Measurements from ENCODE around the gene TENT4A. TPM values are rescaled to one million over a fixed set of nuclear protein-coding genes. Genes with fewer than 3 reads are reported as not detected.

TENT4A gene
- total and polyA plus RNA-seq, 2 donors, result 8.4 to 18.7 TPM

DNA sequence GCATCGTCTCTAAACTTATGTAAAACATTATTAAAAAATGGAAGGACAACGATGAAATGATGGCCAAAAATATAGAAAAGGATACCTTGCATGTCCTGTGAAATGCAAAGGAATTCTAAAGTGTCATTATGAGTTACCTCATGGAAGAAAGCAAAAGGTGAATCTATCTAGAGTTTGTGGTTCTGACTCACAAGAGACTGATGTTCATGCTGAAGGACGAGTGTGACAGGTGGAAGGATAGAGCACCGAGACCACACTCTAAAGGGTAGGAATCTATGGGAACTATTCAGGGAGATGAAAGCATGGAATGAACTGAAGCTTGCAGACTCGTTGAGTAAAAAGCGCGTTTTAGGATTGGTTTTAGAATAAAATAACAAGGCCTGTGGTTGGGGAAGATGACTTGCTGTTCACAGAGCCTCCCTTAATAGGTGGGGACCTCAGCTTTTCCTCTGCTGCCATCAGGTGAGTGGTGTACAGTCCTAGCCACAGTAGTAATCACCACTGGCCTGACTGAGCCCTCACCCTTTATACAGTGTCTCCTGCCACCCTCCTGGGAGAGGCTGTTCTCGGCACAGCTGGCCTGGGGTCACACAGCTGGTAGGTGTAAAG is 11.2 kb downstream of the TENT4A start:
- no peaks in the 10 kb centered on the region for H3K9me3 ChIP-seq (ENCODE audit: control insufficient read depth in 2 of 2, insufficient read depth in 1 of 2, low read length in 1 of 2)
- peaks cover 47 to 94% of the 10 kb centered on the region in 2 donors for H3K4me1 ChIP-seq (ENCODE audit: control insufficient read depth in 2 of 2, insufficient read depth in 2 of 2, low read length in 2 of 2)
- 91% methylated on average over 8 of the region's 8 CpGs for WGBS
- no peak overlapping the region for H3K4me3 ChIP-seq (ENCODE audit: low read length in 2 of 2)
- peak overlapping the region in 1 of 2 donors; percentile 65 for H3K27ac ChIP-seq (ENCODE audit: low read depth in 1 of 2, low read length in 1 of 2)
- peaks cover 11 to 16% of the 10 kb centered on the region in 2 donors for H3K36me3 ChIP-seq (ENCODE audit: control insufficient read depth in 2 of 2, insufficient read depth in 2 of 2, low read length in 1 of 2)
- no peaks in the 10 kb centered on the region for H3K27me3 ChIP-seq (ENCODE audit: control insufficient read depth in 2 of 2, insufficient read depth in 1 of 2, low read length in 1 of 2)
- no peak for DNase-seq (ENCODE audit: low read depth in 6 of 9, low spot score in 9 of 9)

DNA sequence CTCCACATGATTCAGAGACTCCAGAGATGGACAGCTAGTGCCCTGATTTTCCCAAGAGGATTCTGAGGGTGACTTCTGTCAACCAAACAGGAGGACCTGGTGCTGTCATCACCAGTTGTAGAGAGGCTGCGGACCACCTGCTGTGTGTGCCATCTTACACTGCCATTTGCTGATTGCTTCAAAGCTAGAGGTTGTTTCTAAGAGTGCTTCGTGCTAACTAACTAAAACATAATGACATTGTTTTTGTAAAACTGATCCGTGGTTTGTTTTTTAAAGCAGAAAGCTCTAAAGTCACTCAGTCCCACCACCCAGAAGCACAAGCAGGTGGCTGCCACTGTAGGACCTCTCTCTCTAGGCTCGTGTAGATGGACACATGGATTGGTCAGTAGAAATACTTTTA is 12.2 kb downstream of the TENT4A start:
- 68% methylated on average over 4 of the region's 4 CpGs for WGBS
- no peaks in the 10 kb centered on the region for H3K27me3 ChIP-seq (ENCODE audit: control insufficient read depth in 2 of 2, insufficient read depth in 1 of 2, low read length in 1 of 2)
- H3K4me3 ChIP-seq (ENCODE audit: low read length in 2 of 2), result no peak overlapping the region
- H3K27ac ChIP-seq (ENCODE audit: low read depth in 1 of 2, low read length in 1 of 2), result peak overlapping the region in 1 of 2 donors; percentile 68
- no peaks in the 10 kb centered on the region for H3K9me3 ChIP-seq (ENCODE audit: control insufficient read depth in 2 of 2, insufficient read depth in 1 of 2, low read length in 1 of 2)
- H3K36me3 ChIP-seq (ENCODE audit: control insufficient read depth in 2 of 2, insufficient read depth in 2 of 2, low read length in 1 of 2), result peaks cover 11 to 16% of the 10 kb centered on the region in 2 donors
- DNase-seq (ENCODE audit: low read depth in 6 of 9, low spot score in 9 of 9), result peak in 1 of 9 donors; percentile 54
- H3K4me1 ChIP-seq (ENCODE audit: control insufficient read depth in 2 of 2, insufficient read depth in 2 of 2, low read length in 2 of 2), result peaks cover 48 to 94% of the 10 kb centered on the region in 2 donors

DNA sequence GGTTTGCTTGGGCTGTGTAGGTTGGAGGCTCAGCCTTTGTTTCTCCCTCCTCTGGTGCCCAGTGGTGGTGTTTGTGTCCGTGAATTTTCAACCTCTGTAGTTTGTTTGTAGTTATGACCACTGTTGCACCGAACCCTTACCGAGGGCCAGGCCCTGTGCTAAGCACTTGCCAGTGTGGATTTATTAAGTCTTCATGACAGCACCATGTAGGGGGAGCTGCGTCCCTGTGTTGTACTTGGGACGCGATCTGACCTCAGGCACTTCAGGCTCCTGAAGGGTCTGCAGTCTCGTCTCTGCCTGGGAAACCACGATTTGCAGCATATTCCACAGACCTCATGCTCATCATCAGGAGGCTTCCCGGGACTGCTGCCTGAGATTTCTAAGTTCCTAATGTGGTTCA is 12.8 kb downstream of the TENT4A start:
- Histone ChIP-seq H3K4me3 (ENCODE audit: low read length in 2 of 2) (no peak overlapping the region), H3K27ac (ENCODE audit: low read depth in 1 of 2, low read length in 1 of 2) (peak overlapping the region in 1 of 2 donors; percentile 68), H3K27me3 (ENCODE audit: control insufficient read depth in 2 of 2, insufficient read depth in 1 of 2, low read length in 1 of 2) (no peaks in the 10 kb centered on the region), H3K9me3 (ENCODE audit: control insufficient read depth in 2 of 2, insufficient read depth in 1 of 2, low read length in 1 of 2) (no peaks in the 10 kb centered on the region), H3K36me3 (ENCODE audit: control insufficient read depth in 2 of 2, insufficient read depth in 2 of 2, low read length in 1 of 2) (peaks cover 11 to 16% of the 10 kb centered on the region in 2 donors), H3K4me1 (ENCODE audit: control insufficient read depth in 2 of 2, insufficient read depth in 2 of 2, low read length in 2 of 2) (peaks cover 46 to 90% of the 10 kb centered on the region in 2 donors)
- no peak for DNase-seq (ENCODE audit: low read depth in 6 of 9, low spot score in 9 of 9)
- 95% methylated on average over 9 of the region's 9 CpGs for WGBS

DNA sequence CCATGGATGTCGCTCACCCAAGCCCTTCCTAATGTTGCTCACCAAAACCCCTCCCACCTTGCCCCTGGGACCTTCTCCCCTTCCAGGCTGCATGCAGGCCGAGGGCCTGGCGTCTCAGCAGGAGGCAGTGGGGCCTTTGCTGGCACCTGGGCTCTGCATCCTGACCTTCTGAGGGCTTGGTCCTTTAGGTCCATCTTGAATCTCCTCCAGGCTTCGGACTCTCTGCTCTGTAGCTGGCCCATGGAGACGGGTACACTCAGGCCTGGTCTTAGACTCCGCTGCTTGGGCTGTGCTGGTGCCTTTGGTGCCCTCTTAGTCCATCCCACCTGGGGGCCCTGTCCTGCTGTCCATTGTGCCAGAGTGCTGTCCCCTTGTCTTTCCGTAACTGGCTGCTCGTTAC is 14.0 kb downstream of the TENT4A start:
- Histone ChIP-seq H3K36me3 (ENCODE audit: control insufficient read depth in 2 of 2, insufficient read depth in 2 of 2, low read length in 1 of 2) (peaks cover 11 to 16% of the 10 kb centered on the region in 2 donors), H3K9me3 (ENCODE audit: control insufficient read depth in 2 of 2, insufficient read depth in 1 of 2, low read length in 1 of 2) (no peaks in the 10 kb centered on the region), H3K27ac (ENCODE audit: low read depth in 1 of 2, low read length in 1 of 2) (peak overlapping the region in 1 of 2 donors; percentile 33), H3K27me3 (ENCODE audit: control insufficient read depth in 2 of 2, insufficient read depth in 1 of 2, low read length in 1 of 2) (no peaks in the 10 kb centered on the region), H3K4me1 (ENCODE audit: control insufficient read depth in 2 of 2, insufficient read depth in 2 of 2, low read length in 2 of 2) (peaks cover 43 to 88% of the 10 kb centered on the region in 2 donors), H3K4me3 (ENCODE audit: low read length in 2 of 2) (no peak overlapping the region)
- no peak for DNase-seq (ENCODE audit: low read depth in 6 of 9, low spot score in 9 of 9)
- WGBS, result 98% methylated on average over 8 of the region's 8 CpGs

DNA sequence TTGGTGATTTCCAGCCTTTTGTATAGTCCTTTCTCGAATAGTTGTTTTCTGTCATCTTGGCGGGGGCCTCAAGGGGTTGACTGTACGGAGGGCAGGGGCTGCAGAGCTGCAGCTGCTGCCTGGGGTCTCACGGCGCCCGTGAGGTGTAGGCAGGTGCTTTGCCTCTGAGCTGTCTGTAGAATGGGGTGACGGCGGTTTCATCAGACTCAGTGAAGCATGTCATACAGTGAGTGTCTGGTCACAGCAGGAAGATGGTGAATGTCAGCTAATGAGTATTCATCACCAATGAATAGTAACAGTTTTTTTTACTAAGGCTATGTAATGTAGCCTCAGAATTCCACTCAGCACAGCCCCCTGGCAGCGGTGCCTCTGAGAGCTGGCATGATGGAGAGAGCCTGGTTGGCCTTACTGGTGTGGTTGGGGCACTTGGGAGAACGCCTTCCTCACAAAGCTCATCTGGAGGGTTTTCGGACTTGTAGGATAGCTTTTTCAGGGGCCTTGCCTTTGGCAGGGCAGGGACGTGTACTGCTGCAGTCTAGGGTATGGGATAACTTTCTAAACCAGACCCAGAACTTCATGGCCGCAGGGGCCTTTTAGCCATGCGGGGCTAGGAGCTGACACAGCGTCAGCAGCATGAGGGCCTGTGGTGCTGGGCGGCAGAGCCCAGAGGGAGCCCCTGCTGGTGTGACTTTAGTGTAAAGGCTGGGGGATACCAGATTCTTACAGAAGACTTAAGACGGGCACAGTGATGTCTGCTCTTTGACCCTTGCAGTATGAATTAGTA is 15.0 kb downstream of the TENT4A start:
- H3K9me3 ChIP-seq (ENCODE audit: control insufficient read depth in 2 of 2, insufficient read depth in 1 of 2, low read length in 1 of 2), result no peaks in the 10 kb centered on the region
- 91% methylated on average over 17 of the region's 17 CpGs for WGBS
- no peaks in the 10 kb centered on the region for H3K27me3 ChIP-seq (ENCODE audit: control insufficient read depth in 2 of 2, insufficient read depth in 1 of 2, low read length in 1 of 2)
- peak overlapping the region; percentile 25 to 30 for H3K27ac ChIP-seq (ENCODE audit: low read depth in 1 of 2, low read length in 1 of 2)
- no peak overlapping the region for H3K4me3 ChIP-seq (ENCODE audit: low read length in 2 of 2)
- peaks cover 41 to 86% of the 10 kb centered on the region in 2 donors for H3K4me1 ChIP-seq (ENCODE audit: control insufficient read depth in 2 of 2, insufficient read depth in 2 of 2, low read length in 2 of 2)
- peaks cover 16 to 18% of the 10 kb centered on the region in 2 donors for H3K36me3 ChIP-seq (ENCODE audit: control insufficient read depth in 2 of 2, insufficient read depth in 2 of 2, low read length in 1 of 2)
- DNase-seq (ENCODE audit: low read depth in 6 of 9, low spot score in 9 of 9), result no peak

DNA sequence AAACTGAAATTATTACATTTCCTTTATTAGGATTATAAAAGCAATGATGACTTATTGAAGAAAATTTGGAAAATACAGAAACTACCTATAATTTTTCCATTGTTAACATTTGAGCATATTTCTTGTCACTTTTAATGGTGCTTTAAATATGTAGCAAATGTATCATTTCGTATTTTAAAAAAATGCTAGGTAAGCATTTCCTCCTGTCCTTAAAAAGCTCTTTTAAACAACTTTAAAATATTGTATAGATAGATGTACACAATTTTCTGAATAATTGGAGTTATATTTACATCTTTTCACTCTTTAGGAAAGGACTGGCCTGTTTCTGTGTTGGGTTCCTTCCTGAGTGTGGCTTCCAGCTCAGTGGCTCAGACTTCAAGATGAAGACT is 15.6 kb downstream of the TENT4A start:
- H3K4me1 ChIP-seq (ENCODE audit: control insufficient read depth in 2 of 2, insufficient read depth in 2 of 2, low read length in 2 of 2), result peaks cover 37 to 81% of the 10 kb centered on the region in 2 donors
- no peak for DNase-seq (ENCODE audit: low read depth in 6 of 9, low spot score in 9 of 9)
- H3K27ac ChIP-seq (ENCODE audit: low read depth in 1 of 2, low read length in 1 of 2), result peak overlapping the region in 1 of 2 donors; percentile 84
- H3K4me3 ChIP-seq (ENCODE audit: low read length in 2 of 2), result no peak overlapping the region
- H3K27me3 ChIP-seq (ENCODE audit: control insufficient read depth in 2 of 2, insufficient read depth in 1 of 2, low read length in 1 of 2), result no peaks in the 10 kb centered on the region
- H3K9me3 ChIP-seq (ENCODE audit: control insufficient read depth in 2 of 2, insufficient read depth in 1 of 2, low read length in 1 of 2), result no peaks in the 10 kb centered on the region
- peaks cover 16 to 18% of the 10 kb centered on the region in 2 donors for H3K36me3 ChIP-seq (ENCODE audit: control insufficient read depth in 2 of 2, insufficient read depth in 2 of 2, low read length in 1 of 2)
- 96% methylated on average over 1 of the region's 1 CpG for WGBS

DNA sequence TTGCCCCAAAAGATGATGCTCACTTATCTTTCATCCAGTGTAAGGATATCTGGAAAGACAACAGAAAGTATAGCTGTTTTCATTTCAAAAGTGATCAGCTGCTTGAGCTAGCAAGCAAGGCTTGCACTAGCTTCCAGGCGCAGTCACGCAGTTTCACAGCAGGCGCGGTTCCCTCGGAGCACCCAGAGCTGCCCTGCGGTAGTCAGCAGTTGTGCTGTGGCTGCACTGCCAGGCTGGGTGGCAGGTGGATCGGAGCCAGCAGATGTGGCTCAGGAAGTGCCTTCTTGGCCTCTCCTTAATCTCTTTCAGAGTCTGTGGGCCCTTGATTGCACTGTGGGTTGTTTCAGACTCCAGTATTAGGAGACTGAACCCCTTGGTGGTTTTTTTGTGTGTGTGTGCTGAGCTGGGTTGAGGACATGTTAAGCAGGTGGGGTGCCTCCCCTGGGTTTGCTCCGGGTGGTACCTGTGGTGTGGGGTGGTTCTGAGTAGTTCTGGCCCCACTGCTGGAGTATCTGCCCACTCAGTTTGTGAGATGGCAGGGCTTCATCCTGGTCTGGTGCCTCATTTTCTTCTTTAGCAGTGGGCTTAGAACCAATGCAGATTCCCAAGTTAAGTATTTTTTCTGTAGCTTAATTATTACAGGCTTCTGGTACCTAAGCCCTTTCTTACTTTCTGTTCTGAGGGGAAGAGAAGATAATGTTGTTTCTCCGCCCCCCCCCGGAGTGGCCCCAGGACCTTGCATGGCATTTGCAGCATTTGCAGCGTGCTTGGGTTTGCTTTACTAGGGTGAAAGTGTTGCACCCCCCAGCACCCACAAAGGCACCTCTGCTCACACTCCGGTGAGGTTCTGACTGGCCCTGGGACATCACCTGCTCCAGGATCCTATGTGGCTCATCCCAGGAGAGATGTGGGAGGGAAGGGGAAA is 16.4 kb downstream of the TENT4A start:
- Histone ChIP-seq H3K4me3 (ENCODE audit: low read length in 2 of 2) (no peak overlapping the region), H3K9me3 (ENCODE audit: control insufficient read depth in 2 of 2, insufficient read depth in 1 of 2, low read length in 1 of 2) (no peaks in the 10 kb centered on the region), H3K27me3 (ENCODE audit: control insufficient read depth in 2 of 2, insufficient read depth in 1 of 2, low read length in 1 of 2) (no peaks in the 10 kb centered on the region), H3K27ac (ENCODE audit: low read depth in 1 of 2, low read length in 1 of 2) (peak overlapping the region; percentile 78 to 84), H3K36me3 (ENCODE audit: control insufficient read depth in 2 of 2, insufficient read depth in 2 of 2, low read length in 1 of 2) (peaks cover 15 to 19% of the 10 kb centered on the region in 2 donors), H3K4me1 (ENCODE audit: control insufficient read depth in 2 of 2, insufficient read depth in 2 of 2, low read length in 2 of 2) (peaks cover 35 to 73% of the 10 kb centered on the region in 2 donors)
- WGBS, result 32% methylated on average over 12 of the region's 12 CpGs
- peak in 5 of 9 donors; percentile 65 to 87 (median 70) for DNase-seq (ENCODE audit: low read depth in 6 of 9, low spot score in 9 of 9)

DNA sequence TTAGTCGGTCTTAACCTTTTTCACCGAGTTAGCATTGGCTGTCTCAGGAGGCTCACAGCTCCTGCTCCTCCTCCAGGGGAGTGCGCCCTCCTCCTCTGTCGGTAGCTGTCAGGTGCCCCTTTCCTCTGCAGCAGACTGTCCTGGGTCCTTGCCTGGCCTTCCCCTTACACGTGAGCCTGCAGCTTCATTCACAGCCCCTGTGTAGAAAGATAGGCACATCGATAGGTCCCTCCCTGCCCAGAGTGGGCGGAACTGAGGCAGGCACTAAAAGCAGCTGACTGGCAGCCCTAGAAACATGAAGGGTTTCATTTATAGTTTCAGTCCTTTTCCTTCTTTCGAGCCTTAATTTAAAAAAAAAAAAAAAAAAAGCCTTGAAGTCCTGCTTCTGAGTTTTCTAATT is 17.2 kb downstream of the TENT4A start:
- DNase-seq (ENCODE audit: low read depth in 6 of 9, low spot score in 9 of 9), result peak in 1 of 9 donors; percentile 48
- Histone ChIP-seq H3K27me3 (ENCODE audit: control insufficient read depth in 2 of 2, insufficient read depth in 1 of 2, low read length in 1 of 2) (no peaks in the 10 kb centered on the region), H3K9me3 (ENCODE audit: control insufficient read depth in 2 of 2, insufficient read depth in 1 of 2, low read length in 1 of 2) (no peaks in the 10 kb centered on the region), H3K36me3 (ENCODE audit: control insufficient read depth in 2 of 2, insufficient read depth in 2 of 2, low read length in 1 of 2) (peaks cover 13 to 19% of the 10 kb centered on the region in 2 donors), H3K4me3 (ENCODE audit: low read length in 2 of 2) (no peak overlapping the region), H3K27ac (ENCODE audit: low read depth in 1 of 2, low read length in 1 of 2) (peak overlapping the region in 1 of 2 donors; percentile 84), H3K4me1 (ENCODE audit: control insufficient read depth in 2 of 2, insufficient read depth in 2 of 2, low read length in 2 of 2) (peaks cover 35 to 66% of the 10 kb centered on the region in 2 donors)
- WGBS, result 67% methylated on average over 8 of the region's 8 CpGs

Data from thymus (tissue), 11 donors.